Activated CD8-positive, alpha-beta memory T cell treated with anti-CD3 and anti-CD28 coated beads for 24 hours (primary cell): ENCODE results near the gene SCNN1A.

Source experiments
- DNase-seq: peaks from one replicate; pipeline ENCODE4 v3.0.0-alpha.2; 2020

SCNN1A gene

DNA sequence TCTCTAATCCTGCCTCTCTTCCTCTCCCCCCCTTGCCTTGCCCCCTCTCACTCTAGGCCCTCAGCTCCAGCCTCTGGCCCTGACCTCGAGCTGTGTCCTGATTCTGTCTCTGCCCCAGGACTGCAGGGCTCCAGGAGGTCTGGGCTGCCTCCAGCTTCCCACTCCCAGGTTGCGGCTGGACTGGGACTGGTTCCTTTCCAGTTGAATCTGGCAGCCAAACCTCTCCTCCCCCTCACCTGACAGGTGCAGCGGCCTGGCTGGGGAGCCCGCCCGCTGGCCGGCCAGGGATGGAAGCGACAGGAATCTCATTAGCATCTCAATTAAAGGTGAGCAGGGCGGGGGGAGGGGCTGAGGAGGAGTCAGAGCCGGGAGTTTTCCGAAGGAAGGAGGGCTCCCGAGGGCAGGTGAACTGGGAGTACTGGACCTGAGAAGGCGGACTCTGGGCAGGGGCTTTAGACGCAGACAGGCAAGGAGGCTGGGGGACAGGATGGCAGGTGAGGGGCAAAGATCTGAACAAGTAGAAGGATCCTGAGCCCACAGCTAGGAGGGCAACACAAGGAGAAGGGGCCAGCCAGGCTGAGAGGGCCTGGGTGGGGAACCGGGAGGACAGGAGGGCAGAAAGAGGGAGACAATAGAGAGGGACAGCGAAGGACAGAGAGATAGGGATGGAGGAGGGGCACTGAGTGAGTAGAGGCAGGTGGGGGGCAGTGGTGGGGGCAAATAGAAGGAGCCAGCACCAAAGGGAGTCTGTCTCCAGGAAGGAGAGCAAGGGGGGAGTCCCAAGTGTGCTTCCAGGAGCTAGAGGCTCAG lies at the start of gene SCNN1A:
Gene SCNN1A (minus strand): TSS at position 295 of the 810 bp plus-strand sequence. CDS start 780 bp downstream, outside the sequence.
- no peak for DNase-seq

DNA sequence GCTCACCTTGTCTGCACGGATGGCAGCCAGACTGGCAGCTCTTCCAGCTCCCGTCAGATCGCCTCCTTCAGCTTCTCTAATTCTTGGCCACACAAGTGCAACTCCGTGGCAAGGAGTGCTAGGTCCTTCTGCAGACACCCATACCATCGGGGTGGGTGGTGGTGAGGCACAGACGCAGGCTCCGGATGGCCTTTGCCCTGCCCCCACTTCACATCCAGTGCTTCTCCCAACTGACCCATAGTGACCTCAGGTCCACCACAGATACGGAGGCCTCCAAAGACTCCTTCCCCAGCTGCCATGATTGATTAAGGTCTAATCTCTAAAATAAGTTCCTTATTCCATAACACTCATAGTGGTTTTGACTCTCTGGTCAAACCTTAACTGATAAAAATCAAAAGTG lies 49.5 kb upstream of the SCNN1A start:
- peak; percentile 60 for DNase-seq

DNA sequence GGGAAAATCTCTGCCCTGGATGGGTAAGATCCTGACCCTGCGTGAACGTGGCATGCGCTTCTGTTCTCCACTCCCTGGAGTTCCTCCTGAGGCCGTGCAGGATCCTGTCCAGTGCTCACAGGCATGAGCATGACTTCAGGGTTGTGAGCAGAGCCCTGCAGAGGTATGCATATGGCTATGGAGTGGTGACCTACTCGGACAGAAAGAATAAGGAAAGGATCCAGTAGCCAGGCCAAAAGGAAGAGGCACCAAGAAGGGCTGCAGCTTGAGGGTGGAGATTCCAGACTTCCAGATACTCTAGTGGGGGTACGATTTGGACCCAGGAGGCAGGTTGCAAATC lies 48.6 kb upstream of the SCNN1A start:
- DNase-seq: no peak

DNA sequence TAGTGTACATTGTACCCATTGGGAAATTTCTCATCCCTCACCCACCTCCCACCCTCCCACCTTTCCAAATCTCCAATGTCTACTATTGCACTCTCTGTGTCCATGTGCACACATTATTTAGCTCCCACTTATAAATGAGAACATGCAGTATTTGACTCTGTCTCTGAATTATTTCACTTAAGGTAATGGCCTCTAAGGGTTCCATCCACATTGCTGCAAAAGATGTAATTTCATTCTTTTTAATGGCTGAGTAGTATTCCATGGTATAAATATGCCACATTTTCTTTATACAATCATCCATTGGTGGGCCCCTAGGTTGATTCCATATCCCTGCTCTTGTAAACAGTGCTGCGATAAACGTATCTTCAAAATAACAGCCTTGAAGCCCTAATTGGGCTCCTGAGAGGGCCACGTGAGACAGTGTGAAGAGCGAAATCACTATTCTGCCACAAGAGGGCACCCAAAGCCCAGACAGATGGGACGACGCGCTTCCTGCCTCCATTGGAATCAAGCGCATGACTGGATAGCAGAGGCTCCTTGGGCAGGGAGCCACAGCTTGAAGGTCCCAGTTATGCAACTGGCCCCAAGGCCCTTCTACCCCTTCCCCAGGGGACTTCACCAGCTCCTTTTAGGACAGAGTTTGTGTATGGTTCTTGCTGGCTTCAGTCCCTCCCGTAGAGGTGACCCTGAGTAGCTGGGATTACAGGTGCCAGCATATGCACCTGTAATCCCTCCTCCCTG lies 48.1 kb upstream of the SCNN1A start:
- peak; percentile 88 for DNase-seq

DNA sequence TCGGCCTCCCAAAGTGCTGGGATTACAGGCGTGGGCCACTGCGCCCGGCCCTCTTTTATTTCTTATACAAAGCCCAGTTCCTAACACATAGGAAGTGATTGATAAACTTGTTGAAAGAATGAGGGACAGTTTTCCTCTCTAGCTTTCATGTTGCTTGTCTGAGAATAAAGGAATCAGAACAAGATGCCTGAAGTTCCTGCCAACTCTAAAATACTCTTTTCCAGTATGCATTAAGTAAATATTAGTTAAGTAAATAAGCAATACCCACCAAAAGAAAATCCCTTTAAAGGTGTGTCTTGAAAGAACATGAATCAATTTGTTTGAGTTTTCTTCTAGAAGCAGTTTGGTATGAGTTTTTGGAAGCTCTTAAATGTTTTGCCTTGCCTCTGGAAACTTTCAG lies 45.0 kb upstream of the SCNN1A start:
- DNase-seq: no peak

DNA sequence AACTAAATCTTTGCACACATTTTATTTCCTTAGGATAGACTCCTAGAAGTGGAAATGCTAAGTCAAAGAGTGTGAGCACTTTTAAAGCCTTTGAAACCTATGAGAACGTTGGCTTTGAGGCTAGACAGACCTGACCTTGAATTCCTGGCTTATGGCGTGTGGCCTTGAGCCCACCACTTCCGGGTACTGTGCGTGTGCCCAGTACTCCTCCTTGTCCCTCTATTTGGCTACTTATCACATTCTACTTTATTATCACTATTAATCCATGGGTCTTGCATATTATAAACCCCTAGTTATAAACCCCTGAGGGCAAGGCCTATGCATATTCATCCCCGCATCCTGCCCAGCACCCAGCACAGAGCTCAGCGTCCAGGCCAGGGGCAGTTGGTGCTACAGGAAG lies 43.4 kb upstream of the SCNN1A start:
- no peak for DNase-seq

DNA sequence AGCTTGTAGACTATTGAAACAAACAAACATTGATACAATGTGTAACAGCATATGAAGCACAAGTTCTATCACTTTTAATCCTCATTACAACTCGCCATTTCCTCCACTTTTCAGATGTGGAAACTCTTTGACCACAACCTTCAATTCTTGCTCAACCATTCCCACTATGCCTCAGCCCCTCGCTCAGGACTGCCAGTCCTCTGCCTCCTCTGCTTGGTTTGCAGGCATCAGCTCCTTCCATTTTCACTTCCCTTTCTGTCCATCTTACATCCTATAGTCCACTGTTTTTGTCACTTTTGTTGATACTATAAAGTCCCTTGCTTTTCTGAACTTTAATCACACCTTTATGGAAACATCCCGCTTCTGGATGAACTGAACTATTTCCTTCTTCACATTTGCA lies 41.2 kb upstream of the SCNN1A start:
- DNase-seq: no peak

DNA sequence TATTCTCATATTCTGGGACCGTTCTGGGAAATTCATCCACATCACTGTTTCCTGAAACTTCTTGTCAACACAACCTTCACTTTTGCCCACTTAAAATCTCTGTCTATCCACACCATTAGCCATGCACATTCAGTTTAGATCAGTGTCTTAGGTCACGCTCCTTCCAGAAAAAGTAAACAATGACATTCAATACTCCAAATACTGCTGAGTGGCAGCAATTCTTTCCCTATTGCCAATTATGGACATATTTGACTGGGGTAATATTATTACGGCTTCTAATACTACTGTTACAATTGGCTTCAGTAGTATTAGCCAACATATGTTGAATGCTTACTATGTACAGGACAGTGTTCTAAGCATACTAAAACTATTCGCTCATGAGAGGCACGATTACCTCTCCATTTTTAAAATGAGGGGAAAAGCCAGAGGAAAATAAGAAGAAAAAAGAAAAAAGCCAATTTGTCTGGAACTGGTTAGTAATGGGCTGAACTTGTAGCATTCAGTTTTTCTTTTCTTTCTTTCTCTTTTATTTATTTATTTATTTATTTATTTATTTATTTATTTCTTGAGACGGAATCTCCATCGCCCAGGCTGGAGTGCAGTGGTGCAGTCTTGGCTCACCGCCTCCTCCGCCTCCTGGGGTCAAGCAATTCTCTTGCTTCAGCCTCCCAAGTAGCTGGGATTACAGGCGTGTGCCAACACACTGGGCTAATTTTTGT lies 32.0 kb upstream of the SCNN1A start:
- DNase-seq: no peak

DNA sequence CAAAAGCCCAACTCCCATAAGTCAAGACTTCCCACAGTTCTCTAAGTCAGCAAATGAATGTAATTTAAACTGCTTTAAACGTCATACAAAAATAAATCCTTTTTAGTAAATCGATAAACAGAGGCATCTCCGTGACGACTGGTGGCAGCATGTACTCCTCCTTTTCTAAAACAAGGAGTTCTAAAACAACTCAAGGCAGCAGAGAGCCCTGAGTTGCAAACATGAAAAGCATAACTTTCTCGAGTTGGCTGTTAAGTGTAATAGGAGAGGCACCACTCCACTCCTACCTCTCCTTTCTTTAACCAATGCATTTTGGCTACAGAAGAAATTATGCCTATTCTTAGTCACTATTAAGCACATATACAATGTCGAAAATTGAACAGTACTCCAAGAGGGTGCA lies 30.6 kb upstream of the SCNN1A start:
- DNase-seq: no peak

DNA sequence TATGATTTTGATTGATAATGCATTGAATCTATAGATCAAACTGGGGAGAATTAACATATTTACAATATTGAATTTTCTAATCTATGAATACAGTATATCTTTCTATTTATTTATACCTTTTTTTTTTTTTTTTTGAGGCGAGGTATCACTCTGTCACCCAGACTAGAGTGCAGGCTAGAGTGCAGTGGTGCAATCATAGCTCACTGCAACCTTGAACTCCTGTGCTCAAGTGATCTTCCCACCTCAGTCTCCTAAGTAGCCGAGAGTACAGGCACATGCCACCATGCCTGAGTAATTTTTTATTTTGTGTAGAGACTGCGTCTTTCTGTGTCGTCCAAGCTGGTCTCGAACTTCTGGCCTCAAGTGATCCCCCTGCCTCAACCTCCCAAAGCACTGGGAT lies 29.0 kb upstream of the SCNN1A start:
- no peak for DNase-seq

DNA sequence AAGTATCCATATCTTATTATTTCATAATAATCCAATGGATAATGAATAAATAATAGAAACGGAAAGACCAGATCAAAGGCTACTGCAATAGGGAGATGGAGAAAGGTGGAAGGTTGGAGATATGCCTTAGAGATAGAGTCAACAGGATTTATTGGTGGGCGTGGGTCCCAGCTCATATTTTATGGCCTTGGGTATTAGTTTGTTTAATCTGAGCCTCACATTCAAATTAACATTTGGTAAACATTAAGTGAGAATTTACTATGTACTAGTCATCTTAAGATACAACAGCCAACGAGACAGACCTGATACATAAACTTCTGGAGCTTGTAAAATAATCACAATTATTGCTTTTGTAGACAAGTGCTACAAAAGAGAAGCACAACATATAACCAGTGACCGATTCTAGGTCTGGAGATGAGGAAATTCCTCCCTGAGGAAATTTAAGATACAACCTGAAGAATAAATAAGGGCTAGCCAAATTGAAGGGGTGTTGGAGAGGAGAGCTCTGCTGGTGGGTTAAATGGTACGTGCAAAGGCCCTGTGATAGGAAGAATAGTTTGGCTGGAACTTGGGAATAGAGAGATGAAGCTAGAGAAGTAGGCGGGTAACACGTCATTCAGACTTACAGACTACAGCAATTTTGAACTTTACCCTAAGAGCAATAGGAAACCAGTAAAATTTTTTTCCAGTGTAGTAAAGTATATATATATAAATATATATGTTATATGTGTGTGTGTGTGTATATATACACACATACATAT lies 24.7 kb upstream of the SCNN1A start:
- DNase-seq: no peak

DNA sequence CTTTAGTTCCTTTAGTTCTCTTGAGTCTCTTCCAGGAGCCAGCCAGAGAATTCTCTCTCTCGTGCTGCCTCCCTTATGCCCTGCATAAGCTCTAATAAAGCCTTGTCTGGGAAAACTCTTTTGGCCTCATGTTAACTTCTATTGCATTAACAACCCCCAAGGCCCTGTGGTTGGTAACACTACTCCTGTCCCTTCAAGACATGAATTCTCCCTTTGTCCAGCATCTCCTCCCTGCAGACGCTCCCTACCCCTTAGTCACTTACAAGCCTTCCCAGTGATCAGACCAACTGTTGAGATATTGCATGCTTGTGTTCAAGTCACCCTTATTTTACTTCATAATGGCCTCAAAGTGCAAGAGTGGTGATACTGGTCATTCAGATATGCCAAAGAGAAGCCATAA lies 20.7 kb upstream of the SCNN1A start:
- no peak for DNase-seq

DNA sequence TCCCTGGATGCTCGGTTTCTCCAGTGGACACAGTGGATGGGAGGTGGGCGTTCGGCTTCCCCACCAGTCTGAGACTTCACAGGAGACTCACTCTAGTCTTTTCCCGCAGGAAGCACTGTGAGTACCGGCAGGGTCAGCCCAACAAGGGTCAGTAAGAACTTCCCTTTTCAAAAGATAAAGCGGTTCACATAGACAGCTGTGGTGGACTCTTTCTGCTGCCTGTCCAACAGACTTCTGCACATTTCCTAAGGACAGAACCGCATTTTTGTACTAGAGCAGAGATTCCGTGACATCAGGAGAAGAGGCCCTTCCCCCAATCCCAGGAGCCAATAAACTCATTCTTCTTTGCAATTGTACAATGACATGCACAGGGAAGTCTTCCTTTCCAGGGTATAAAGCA lies 19.0 kb upstream of the SCNN1A start:
- no peak for DNase-seq

DNA sequence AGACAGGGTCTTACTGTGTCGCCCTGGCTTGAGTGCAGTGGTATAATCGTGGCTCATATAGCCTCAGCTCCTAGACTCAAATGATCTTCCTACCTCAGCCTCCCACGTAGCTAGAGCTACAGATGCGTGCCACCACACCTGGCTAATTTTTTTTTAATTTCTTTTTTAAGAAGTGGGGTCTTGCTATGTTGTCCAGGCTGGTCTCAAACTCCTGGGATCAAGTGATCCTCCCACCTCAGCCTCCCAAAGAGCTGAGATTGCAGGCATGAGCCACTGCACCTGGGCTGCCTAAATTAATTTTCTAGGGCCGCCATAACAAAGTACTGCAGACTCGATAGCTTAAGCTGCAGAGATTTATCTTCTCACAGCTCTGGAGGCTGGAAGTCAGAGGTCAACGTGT lies 17.7 kb upstream of the SCNN1A start:
- no peak for DNase-seq

DNA sequence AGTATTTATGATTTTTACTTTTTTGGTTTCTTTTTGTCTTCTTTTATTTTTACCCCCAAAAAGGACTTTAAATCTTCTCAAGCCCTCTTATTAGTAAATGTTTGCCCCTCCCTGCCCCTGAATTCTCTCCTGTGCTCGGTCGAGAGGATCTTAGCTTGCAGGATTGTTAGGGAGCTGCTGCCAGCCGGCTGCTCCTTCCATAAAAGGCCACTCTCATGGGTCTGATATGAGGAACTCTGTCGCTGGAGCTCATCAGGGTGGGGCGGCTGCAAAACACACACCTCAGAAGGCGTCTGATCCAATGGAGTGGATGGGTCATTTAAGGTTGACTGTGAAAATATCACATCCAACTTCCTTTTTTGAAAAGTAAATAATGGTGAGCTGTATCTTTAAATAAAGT lies 17.1 kb upstream of the SCNN1A start:
- DNase-seq: no peak

DNA sequence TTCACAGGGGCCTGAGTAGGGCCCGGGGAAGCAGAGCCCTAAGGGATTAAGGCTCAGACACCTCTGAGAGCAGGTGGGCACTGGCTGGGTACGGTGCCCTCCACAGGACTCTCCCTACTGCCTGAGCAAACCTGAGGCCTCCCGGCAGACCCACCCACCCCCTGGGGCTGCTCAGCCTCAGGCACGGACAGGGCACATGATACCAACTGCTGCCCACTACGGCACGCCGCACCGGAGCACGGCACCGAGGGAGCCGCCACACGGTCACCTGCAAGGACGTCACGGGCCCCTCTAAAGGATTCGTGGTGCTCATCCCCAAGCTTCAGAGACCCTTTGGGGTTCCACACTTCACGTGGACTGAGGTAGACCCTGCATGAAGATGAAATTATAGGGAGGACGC lies 15.7 kb upstream of the SCNN1A start:
- no peak for DNase-seq

DNA sequence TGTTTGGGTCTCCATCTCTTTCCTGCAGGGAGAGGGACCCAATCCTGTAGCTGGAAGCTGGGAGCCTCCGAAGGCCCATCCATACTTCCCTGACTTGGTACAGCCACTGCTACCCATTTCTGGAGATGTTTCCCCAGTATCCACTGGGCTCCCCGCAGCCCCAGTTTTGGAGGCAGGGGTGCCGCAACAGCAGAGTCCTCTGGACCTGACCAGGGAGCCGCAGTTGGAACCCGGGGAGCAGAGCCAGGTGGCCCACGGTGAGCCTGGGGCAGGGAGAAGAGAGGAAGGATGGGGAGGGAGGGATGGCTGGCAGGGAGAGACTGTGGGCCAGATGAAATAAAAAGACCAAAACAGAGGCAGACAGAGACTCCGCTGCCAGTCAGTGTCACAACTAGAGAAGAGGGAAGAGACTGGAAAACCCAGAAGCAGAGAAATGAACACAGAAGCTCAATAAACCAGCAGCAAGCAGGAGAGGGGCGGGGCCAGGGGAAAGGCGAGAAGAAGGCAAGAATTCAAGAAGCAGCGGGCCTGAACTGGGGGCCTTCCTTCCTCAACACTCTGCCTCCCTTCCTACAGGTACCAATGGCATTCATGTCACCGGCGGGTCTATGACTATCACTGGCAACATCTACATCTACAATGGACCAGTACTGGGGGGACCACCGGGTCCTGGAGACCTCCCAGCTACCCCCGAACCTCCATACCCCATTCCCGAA lies 14.9 kb upstream of the SCNN1A start:
- DNase-seq: no peak

DNA sequence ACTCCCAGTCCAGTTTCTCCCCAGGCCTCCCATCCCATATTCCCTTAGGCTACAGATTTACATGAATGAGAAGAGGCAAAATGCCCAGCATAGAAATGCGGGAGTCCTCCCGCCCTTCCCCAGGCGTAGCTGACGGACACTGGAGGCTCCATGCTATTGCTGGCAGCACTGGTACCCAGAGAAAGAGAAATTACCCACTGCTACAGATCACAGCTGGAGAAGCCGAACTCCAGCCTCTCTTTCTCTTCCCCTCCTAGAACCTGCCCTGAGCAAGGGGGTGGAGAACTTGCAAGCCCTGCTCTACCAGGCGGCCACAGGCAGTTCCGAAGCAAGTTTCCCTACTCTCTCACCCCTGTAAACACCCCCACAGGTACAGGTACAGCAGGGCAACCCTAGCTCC lies 12.2 kb upstream of the SCNN1A start:
- DNase-seq: no peak

DNA sequence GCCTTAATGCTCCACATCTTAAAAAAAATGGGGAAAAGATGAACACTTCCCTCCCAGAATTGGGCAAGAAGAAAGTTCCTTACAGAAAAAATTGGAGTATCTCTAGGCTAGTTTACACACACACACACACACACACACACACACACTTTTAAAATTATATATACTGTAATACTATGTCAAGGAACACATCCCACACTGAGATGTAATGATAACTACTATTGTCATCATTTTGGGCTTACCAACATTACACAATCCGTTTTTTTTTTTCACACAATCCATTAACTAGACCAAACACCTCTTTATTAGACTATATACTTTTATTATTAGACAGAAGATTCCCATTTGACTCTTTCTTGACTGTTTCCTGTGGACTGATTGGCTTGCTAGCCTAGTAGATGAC lies 11.1 kb upstream of the SCNN1A start:
- DNase-seq: no peak

DNA sequence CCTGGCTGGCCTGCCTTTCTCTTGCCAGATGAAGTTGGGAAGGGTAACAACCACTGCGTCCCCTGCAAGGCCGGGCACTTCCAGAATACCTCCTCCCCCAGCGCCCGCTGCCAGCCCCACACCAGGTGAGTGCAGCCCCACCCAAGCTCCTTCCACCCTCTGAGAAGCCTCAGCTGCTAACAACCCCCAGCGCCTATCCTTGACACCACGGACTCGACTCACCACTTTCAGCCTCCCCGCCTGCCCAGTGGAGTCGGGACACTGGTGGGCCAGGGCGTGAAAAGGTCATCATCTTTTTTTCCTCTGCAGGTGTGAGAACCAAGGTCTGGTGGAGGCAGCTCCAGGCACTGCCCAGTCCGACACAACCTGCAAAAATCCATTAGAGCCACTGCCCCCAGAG lies 10.7 kb upstream of the SCNN1A start:
- no peak for DNase-seq

DNA sequence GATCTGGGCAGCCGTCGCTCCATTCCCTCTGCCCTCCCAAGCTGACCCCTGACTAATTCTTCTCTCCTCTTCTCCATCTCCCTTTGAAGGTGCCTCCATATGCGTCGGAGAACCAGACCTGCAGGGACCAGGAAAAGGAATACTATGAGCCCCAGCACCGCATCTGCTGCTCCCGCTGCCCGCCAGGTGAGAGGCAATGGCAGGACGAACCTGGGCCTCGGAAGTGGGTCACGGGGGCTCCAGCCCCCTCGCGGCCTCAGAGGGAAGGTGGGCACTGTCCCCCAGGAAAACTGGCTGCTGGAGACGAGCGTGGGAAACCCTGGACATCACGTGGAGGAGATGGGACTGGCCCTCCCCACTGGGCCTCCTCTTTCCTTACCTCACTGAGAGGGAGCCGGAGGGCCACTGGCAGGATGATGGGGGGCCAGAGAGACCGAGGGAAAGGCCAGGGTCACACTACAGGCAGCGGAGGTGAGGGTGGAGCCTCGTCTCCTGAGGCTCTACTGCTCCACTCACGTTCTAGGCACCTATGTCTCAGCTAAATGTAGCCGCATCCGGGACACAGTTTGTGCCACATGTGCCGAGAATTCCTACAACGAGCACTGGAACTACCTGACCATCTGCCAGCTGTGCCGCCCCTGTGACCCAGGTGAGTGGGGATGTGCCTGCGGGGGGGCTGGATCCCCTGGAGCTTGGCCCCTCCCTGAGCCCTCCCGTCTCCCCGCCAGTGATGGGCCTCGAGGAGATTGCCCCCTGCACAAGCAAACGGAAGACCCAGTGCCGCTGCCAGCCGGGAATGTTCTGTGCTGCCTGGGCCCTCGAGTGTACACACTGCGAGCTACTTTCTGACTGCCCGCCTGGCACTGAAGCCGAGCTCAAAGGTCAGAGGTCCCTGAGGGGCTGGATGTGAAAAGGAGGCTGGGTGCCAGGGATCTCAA lies 9.4 kb upstream of the SCNN1A start:
- no peak for DNase-seq
